ENCODE results near the gene KRT16. TPM values are rescaled to one million over a fixed set of nuclear protein-coding genes. Genes with fewer than 3 reads are reported as not detected.

KRT16 gene
- total RNA-seq, 1 donor from 2014 or later, result not detected

DNA sequence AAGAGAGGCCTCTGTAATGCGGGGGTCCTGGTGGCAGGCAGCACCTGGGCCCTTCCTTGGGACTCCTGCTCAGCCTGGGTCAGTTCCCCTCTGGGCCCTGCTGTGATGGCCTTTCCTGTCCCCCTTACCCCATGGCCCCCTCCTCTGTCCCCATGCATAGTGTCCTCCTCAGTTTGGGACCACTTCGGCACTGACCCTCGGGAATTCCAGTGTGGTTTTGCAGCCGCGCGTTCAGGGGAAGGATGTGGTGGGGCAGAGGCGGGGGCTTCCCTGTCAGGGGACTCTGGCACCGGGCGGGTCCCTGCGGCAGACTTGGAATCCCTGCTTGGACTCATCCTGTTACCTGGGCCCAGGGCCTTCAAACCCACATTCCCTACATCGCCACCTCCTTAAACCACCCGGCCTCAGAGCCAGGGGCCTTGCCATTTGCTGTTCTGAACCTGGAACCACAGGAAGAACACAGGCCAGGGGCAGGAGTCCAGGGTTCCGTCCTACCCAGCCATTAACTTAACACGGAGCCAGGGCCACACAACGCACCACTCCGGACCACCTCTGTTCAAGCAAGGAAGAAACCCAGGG is 44.7 kb upstream of the KRT16 start:
- Mint-ChIP-seq H3K27me3 (ENCODE audit: unreplicated experiment) (peaks cover 11% of the 10 kb centered on the region), H3K36me3 (ENCODE audit: low read depth, unreplicated experiment) (no peaks in the 10 kb centered on the region), H3K27ac (ENCODE audit: unreplicated experiment) (no peak overlapping the region), H3K9me3 (ENCODE audit: unreplicated experiment) (no peaks in the 10 kb centered on the region), H3K4me3 (ENCODE audit: unreplicated experiment) (no peak overlapping the region), H3K4me1 (ENCODE audit: unreplicated experiment) (no peaks in the 10 kb centered on the region)
- DNase-seq (ENCODE audit: low spot score), result no peak
- TF ChIP-seq, protein P1, sequence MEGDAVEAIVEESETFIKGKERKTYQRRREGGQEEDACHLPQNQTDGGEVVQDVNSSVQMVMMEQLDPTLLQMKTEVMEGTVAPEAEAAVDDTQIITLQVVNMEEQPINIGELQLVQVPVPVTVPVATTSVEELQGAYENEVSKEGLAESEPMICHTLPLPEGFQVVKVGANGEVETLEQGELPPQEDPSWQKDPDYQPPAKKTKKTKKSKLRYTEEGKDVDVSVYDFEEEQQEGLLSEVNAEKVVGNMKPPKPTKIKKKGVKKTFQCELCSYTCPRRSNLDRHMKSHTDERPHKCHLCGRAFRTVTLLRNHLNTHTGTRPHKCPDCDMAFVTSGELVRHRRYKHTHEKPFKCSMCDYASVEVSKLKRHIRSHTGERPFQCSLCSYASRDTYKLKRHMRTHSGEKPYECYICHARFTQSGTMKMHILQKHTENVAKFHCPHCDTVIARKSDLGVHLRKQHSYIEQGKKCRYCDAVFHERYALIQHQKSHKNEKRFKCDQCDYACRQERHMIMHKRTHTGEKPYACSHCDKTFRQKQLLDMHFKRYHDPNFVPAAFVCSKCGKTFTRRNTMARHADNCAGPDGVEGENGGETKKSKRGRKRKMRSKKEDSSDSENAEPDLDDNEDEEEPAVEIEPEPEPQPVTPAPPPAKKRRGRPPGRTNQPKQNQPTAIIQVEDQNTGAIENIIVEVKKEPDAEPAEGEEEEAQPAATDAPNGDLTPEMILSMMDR (IDR thresholded peaks at IDR 0.05; ENCODE audit: unreplicated experiment), result no peak

DNA sequence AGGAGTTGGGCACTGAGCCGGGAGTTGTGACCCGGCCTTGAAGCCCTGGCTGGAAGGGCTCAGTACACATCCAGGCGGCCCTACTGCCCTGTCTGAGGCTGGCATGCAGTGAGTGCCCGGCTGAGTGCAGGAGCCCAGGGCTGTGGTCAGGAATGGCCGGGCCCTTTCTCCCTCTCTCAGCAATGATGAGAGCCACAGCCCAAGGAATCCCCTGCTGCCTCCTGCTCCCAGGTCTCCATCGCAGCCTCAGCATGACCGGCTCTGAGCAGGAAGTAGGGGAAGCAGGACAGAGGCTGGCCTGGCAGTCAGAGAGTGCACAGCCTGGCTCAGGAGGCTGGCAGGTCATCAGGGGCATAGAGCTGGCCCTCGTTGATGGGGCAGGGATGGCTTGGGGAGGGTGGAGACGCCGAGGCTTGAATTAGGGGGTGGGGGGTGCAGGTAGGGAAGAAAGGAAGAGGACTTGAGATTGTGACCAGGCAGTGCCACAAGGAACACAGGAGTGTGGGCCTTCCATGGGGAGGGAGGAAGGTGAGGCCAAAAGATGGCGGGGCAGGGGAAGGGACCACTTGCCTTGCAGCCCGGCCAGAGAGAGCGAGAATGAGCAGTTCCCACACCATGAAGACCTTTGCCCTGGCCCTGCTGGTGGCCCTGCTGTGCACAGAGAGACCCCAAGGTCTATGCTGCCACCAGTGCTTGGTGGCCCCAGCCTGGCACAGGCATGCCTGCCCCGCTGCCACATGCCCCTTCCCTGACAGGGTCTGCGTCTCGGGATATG is 43.9 kb upstream of the KRT16 start:
- Mint-ChIP-seq H3K27me3 (ENCODE audit: unreplicated experiment) (peaks cover 11% of the 10 kb centered on the region), H3K4me3 (ENCODE audit: unreplicated experiment) (no peak overlapping the region), H3K36me3 (ENCODE audit: low read depth, unreplicated experiment) (no peaks in the 10 kb centered on the region), H3K27ac (ENCODE audit: unreplicated experiment) (no peak overlapping the region), H3K4me1 (ENCODE audit: unreplicated experiment) (peaks cover 4% of the 10 kb centered on the region), H3K9me3 (ENCODE audit: unreplicated experiment) (no peaks in the 10 kb centered on the region)
- DNase-seq (ENCODE audit: low spot score), result no peak
- TF ChIP-seq, protein P1 (IDR thresholded peaks at IDR 0.05; ENCODE audit: unreplicated experiment), result no peak

DNA sequence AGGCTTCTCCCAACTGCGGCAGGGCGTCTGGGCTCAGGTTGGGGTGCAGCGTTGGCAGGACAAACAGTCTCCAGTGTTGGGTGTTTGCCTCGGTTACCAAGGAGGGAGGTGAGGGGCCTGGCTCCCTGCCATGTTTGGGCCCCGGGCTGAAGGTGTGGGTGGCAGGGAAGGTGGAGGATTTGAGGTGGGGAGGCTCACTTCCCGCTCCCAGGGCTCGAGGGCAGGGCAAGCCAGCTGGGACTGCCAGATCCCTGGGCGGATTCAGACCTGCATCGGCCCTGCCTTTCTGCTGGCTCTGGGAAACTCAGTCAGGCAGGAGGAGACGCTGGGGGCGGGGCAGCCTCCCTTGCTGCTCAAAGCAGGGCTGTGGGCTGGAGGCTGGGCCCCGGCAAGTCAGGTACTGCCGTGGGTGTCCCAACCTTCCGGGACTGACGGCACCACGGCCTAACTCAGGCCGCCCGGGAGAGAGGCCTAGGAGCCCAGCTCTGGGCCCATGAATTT is 43.1 kb upstream of the KRT16 start:
- H3K27me3 Mint-ChIP-seq (ENCODE audit: unreplicated experiment), result peaks cover 9% of the 10 kb centered on the region
- no peak for DNase-seq (ENCODE audit: low spot score)
- H3K36me3 Mint-ChIP-seq (ENCODE audit: low read depth, unreplicated experiment), result no peaks in the 10 kb centered on the region
- no peaks in the 10 kb centered on the region for H3K9me3 Mint-ChIP-seq (ENCODE audit: unreplicated experiment)
- TF ChIP-seq, protein P1 (IDR thresholded peaks at IDR 0.05; ENCODE audit: unreplicated experiment), result no peak
- peaks cover 4% of the 10 kb centered on the region for H3K4me1 Mint-ChIP-seq (ENCODE audit: unreplicated experiment)
- no peak overlapping the region for H3K27ac Mint-ChIP-seq (ENCODE audit: unreplicated experiment)
- H3K4me3 Mint-ChIP-seq (ENCODE audit: unreplicated experiment), result no peak overlapping the region

DNA sequence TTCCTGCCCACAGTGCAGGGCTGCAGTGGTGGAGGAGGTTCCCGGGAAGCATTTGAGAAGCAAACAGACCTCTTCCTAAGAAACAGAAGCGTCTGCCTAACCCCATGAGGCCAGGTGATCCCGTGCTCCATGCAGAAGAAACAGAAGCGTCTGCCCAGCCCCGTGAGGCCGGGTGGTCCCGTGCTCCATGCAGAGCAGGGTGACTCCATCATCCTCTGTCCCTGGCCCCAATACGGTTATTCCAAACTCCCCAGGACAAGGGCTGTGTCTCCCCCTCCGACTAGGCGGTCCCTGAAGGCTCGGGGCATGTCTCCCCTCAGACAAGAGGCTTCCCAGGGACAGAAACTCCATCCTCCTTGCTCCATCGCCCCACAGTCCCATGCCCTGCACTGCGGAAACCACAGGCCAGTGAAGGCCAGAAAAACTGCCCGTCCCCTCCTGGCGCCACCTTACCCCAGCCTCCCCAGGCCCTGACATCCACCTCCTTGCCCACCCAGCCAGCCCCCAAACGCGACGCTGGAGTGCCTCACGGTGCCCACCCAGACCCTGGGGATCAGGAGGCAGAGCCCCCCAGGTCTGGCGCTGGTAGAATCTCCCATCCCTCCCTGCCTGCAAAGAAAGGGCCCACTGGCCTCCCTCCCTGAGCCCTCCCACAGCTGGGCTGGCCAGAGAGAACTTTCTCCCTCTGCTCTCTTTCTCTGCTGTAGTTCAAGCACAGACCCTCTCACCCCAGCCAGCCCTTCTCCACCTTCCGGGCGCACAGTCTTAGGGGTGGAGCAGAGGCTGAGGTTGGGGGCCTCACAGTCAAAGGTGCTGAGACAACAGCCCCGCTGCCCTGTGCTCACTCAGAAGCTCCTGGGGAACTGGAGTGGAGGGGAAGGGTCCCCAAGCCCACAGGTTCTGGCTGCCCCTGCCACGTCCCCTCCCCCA is 42.4 kb upstream of the KRT16 start:
- Mint-ChIP-seq H3K36me3 (ENCODE audit: low read depth, unreplicated experiment) (no peaks in the 10 kb centered on the region), H3K27me3 (ENCODE audit: unreplicated experiment) (peaks cover 9% of the 10 kb centered on the region), H3K9me3 (ENCODE audit: unreplicated experiment) (no peaks in the 10 kb centered on the region), H3K27ac (ENCODE audit: unreplicated experiment) (no peak overlapping the region), H3K4me1 (ENCODE audit: unreplicated experiment) (peaks cover 4% of the 10 kb centered on the region), H3K4me3 (ENCODE audit: unreplicated experiment) (no peak overlapping the region)
- DNase-seq (ENCODE audit: low spot score), result no peak
- TF ChIP-seq, protein P1 (IDR thresholded peaks at IDR 0.05; ENCODE audit: unreplicated experiment), result no peak
